Measurements from ENCODE around the gene OSTN.

DNA sequence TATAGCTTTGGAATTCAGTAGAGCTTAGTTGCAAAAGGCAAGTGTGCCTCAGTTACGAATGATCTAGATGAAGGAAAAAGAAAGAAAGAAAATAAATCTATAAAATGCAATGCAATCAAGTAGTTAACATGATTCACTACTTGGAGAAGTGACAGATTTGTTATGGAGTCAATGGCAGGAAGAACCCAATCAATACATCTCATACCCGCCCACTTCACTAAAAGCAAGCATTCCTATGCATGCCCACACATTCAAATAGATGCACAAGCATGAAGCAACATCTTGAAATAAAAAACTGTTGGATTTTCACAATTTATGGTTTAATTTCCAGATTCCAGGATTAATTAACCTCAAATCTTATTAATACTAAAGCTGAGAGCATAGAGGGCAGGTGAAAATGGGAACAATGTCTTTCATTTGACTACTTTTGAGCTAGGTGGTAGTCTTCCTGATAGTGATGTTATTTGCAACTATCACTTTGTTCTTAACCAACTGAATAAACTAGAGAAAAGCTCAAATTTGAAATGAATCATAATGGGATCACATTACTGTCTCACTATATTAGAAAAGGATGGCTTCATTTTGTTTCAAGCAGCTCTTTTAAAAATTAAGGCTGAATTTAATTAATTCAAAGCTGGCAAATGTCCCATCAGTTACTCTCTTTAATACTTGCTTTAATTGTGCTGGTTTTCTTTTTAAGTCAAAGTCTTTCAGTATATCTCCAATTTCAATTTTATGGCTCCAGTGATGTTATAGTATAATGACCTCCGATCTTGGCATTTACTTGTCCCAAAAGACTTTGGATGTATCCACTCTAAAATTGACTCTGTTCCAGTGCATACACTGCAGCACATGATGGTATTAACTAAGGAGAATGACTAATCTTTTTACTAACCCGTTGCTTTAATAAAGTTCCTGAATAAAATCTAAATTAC is 83.5 kb downstream of the OSTN start:
- TF ChIP-seq POLR2A (IDR thresholded peaks at IDR 0.05) = no peak
- TF ChIP-seq POLR2AphosphoS5 (IDR thresholded peaks at IDR 0.05) = no peak
